OCI-LY7 (cell line): Measurements from ENCODE around the gene OPTC. TPM values are rescaled to one million over a fixed set of nuclear protein-coding genes. Genes with fewer than 3 reads are reported as not detected.

Experiments
- BruUV-seq: library from RNA; stranded (reverse); fragments of 400-500 nt; replicated peaks from 2 replicates; lab custom pipeline; 2021; lab: Mats Ljungman, UMichigan
- CTCF ChIA-PET: fragments of 300-600 bp; sonication (Branson Sonifier 250); formaldehyde crosslinking; loops from one replicate; lab custom pipeline; 2022; ENCODE audit warnings: antibody characterized with exemption; ENCODE audit not compliant: unreplicated experiment; lab: Charles Lee
- POLR2A ChIA-PET: fragments of 300-600 bp; sonication (Branson Sonifier 250); formaldehyde crosslinking; loops from one replicate; lab custom pipeline; 2022; ENCODE audit warnings: antibody characterized with exemption; lab: Charles Lee
- DNase-seq: peaks from one replicate; pipeline ENCODE4 v3.0.0-alpha.2; 2015; ENCODE audit warnings: low spot score
- H2AFZ ChIP-seq: fragments of 200-600 bp; sonication (generic), shearing (Covaris generic); 2 replicates; pipeline ENCODE4 v1.6.1; 2014; ENCODE audit warnings: mild to moderate bottlenecking, antibody characterized with exemption, low read length, moderate library complexity
- H3K27ac ChIP-seq: fragments of 200-600 bp; sonication (generic); 2 replicates; pipeline ENCODE4 v1.5.1; 2014; ENCODE audit warnings: mixed run types, low read depth, mild to moderate bottlenecking, moderate library complexity, low read length, inconsistent platforms; ENCODE audit not compliant: poor library complexity, severe bottlenecking
- H3K36me3 ChIP-seq: fragments of 200-600 bp; sonication (generic); 2 replicates; pipeline ENCODE4 v1.6.1; 2014; ENCODE audit warnings: mild to moderate bottlenecking, antibody characterized with exemption, low read length, moderate library complexity, mixed read lengths; ENCODE audit not compliant: insufficient read depth
- H3K4me1 ChIP-seq: fragments of 200-600 bp; sonication (generic); 2 replicates; pipeline ENCODE4 v1.5.1; 2014; ENCODE audit warnings: mild to moderate bottlenecking, low read length; ENCODE audit not compliant: insufficient read depth, poor library complexity, severe bottlenecking
- H3K4me2 ChIP-seq: fragments of 200-600 bp; sonication (generic); 2 replicates; pipeline ENCODE4 v1.6.1; 2014; ENCODE audit warnings: mild to moderate bottlenecking, low read length
- H3K4me3 ChIP-seq: fragments of 200-600 bp; sonication (generic); 2 replicates; pipeline ENCODE4 v1.5.1; 2014; ENCODE audit warnings: mild to moderate bottlenecking, low read depth, low read length; ENCODE audit not compliant: poor library complexity, severe bottlenecking
- H3K79me2 ChIP-seq: fragments of 200-600 bp; sonication (generic); 2 replicates; pipeline ENCODE4 v1.6.1; 2016; ENCODE audit warnings: low read depth, mild to moderate bottlenecking, low read length, moderate library complexity, mixed read lengths; ENCODE audit not compliant: insufficient read depth
- H3K9me2 ChIP-seq: fragments of 200-600 bp; sonication (generic); 2 replicates; pipeline ENCODE4 v1.6.1; 2016; ENCODE audit warnings: mild to moderate bottlenecking, low read length, mixed read lengths; ENCODE audit not compliant: insufficient read depth
- H3K9me3 ChIP-seq: fragments of 200-600 bp; sonication (generic); 2 replicates; pipeline ENCODE4 v1.6.1; 2014; ENCODE audit warnings: mild to moderate bottlenecking, mixed run types, low read length, mixed read lengths
- H4K20me1 ChIP-seq: fragments of 200-600 bp; sonication (generic); 2 replicates; pipeline ENCODE4 v1.6.1; 2014; ENCODE audit warnings: mild to moderate bottlenecking, antibody characterized with exemption, low read length, moderate library complexity, mixed read lengths; ENCODE audit not compliant: insufficient read depth
- EZH2phosphoT487 ChIP-seq: fragments of 200-600 bp; sonication (generic); IDR thresholded peaks from 2 replicates; pipeline ENCODE4 v1.6.1; 2018; ENCODE audit warnings: low read depth, borderline replicate concordance, mild to moderate bottlenecking, mixed run types, antibody characterized with exemption, low read length, moderate library complexity, mixed read lengths
- intact Hi-C: fragments of 100-400 bp; cut with micrococcal nuclease; formaldehyde crosslinking; loops from one replicate; pipeline ENCODE4 v1.10.0; 2022; ENCODE audit not compliant: unreplicated experiment
- total RNA-seq, 2 experiments: library from RNA; depleted of rRNA in 1 of 2; stranded (reverse); fragments of >200 nt in 1 of 2; shearing (Covaris generic) in 1 of 2; gene quantifications; 2 replicates each; pipeline ENCODE4 v1.2.3, GENCODE V29; 2014 to 2022
- TF ChIP-seq, protein P1 (sequence below): fragments of 200-600 bp; sonication (generic); conservative IDR thresholded peaks from 2 replicates; pipeline ENCODE4 v1.5.1; 2014; ENCODE audit warnings: mild to moderate bottlenecking, antibody characterized with exemption, low read length, moderate library complexity, mixed read lengths

OPTC gene
- total RNA-seq, 2 experiments from 2014 or later: not detected

DNA sequence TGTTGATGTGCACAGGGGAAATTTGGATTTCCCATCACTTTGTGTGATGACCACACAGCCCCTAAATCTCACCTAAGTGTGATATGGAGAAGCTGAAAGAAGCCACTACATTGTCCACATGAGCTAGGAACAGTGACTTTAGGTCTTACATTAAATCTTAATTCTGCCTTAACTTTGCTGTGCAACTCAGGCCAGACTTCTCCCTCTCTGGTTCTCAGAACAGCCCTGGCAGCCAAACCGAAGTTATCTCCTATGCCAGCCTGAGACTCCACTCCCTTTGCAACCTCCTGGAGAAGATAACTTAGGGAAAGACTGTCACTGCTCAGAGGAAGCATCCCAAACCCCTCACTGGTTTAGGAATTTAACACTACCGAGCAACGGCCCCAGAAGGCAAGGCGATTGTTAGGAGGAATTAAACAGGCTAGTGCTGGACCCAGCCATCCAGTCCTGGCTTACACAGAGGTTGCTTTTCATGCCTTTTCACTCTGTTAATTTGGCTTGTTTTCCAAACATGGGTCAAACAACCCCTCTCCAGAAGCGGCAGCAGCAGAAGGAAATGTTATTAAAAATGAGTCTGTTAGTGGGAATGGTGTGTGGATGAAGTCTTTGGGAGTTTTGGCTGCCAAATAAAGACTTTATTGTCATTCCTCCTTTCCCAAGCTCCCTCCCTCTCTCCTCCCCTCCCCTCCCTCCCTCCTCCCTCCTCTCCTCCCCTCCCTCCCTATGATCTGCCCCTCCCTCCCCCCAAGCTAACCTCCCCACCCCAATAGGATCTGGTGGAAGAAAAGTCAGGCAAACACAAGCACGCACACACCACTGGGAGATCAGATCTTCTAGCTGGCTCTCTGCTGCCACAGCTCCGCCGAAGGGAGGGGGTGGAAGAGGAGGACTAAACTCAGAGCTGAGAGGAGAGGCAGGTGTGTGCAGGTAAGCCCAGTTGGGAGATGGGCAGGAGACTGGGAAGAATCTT lies 18.7 kb upstream of the OPTC start, which contains the start of gene PRELP:
Gene PRELP, plus strand, starts transcription at position 795 of the 970 bp plus-strand sequence. CDS start 7,379 bp downstream, outside the sequence.
- H3K4me1 ChIP-seq: peaks cover 4% of the 10 kb centered on the region
- DNase-seq: no peak
- POLR2A ChIA-PET: no interaction called here
- intact Hi-C loops: no loop called here
- H3K4me2 ChIP-seq: no peak within 1 kb of the TSS
- no peaks in the 10 kb centered on the region for H3K9me3 ChIP-seq
- TF ChIP-seq EZH2phosphoT487: no peak
- TF ChIP-seq, protein P1, sequence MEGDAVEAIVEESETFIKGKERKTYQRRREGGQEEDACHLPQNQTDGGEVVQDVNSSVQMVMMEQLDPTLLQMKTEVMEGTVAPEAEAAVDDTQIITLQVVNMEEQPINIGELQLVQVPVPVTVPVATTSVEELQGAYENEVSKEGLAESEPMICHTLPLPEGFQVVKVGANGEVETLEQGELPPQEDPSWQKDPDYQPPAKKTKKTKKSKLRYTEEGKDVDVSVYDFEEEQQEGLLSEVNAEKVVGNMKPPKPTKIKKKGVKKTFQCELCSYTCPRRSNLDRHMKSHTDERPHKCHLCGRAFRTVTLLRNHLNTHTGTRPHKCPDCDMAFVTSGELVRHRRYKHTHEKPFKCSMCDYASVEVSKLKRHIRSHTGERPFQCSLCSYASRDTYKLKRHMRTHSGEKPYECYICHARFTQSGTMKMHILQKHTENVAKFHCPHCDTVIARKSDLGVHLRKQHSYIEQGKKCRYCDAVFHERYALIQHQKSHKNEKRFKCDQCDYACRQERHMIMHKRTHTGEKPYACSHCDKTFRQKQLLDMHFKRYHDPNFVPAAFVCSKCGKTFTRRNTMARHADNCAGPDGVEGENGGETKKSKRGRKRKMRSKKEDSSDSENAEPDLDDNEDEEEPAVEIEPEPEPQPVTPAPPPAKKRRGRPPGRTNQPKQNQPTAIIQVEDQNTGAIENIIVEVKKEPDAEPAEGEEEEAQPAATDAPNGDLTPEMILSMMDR: no peak
- H3K4me3 ChIP-seq: no peak within 1 kb of the TSS
- no peaks in the 10 kb centered on the region for H3K9me2 ChIP-seq
- BruUV-seq: no TSS peak
- H2AFZ ChIP-seq: no peak within 1 kb of the TSS
- no peaks in the 10 kb centered on the region for H3K79me2 ChIP-seq
- CTCF ChIA-PET: no interaction called here
- H3K36me3 ChIP-seq: no peaks in the 10 kb centered on the region
- H4K20me1 ChIP-seq: no peaks in the 10 kb centered on the region
- H3K27ac ChIP-seq: no peak within 1 kb of the TSS

DNA sequence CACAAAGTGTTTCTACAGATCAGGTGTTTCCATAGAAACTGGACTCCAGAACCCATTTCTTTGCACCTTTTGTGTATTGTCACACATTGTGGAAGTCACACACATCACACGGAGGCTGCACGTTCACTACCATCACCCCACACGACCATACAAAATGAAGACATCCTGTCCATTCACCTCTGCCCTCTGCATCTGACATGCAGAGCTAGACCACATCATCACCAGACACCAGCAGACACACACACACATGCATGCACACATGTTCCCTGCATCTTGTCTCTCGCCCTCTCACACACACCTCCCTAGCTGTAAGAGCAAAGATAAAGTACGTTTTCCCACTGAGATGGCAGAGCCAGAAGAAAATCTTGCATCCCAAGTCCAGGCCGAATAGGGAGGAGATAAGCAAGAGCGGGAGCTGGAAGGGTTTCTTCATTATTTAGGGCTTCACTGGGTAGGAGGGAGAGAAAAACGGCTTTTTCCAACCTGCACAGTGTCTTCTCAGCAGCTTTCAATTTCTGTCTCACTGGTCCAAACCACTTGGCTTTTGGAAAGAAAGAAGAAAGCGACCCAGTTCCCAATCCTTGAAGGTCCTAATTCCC lies 17.6 kb upstream of the OPTC start:
- no TSS peak for BruUV-seq
- ChIA-PET CTCF (interaction anchor here (0.5 to 0.6 kb wide), 2 partner anchors 53 to 207 kb away, joined by 3 read pairs; no protein-coding TSS in a partner anchor), POLR2A (interaction anchor here (0.7 to 1.5 kb wide), 2 partner anchors 12 to 73 kb away, joined by 3 to 4 read pairs; no protein-coding TSS in a partner anchor)
- H3K79me2 ChIP-seq: no peaks in the 10 kb centered on the region
- intact Hi-C loops: no loop called here
- no peak for TF ChIP-seq EZH2phosphoT487
- peaks cover 14% of the 10 kb centered on the region for H3K4me1 ChIP-seq
- no peaks in the 10 kb centered on the region for H3K9me3 ChIP-seq
- no peak overlapping the region for H3K27ac ChIP-seq
- no peaks in the 10 kb centered on the region for H4K20me1 ChIP-seq
- no peaks in the 10 kb centered on the region for H3K9me2 ChIP-seq
- no peak for DNase-seq
- no peaks in the 10 kb centered on the region for H3K36me3 ChIP-seq
- H3K4me2 ChIP-seq: no peak overlapping the region
- no peak overlapping the region for H2AFZ ChIP-seq
- H3K4me3 ChIP-seq: no peak overlapping the region

DNA sequence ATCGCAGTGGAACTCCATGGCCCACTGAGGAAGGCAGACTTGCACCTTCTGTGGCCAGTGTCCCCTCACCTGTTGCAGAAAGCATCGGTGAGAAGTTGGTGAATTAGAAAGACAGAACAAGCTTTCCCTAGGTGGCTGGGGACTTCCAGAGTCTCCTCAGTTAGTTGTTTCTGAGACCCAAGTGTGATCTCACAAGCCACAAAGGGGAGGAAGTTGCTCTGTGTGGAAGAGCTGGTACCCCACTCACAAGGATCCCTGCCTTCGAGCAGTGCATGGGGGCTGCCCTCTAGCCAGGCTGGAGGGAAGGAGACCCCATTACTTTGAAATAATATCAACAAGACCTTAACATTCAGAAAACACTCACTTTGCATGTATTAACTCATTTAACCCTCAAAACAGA lies 16.2 kb upstream of the OPTC start:
- no peaks in the 10 kb centered on the region for H3K36me3 ChIP-seq
- POLR2A ChIA-PET: interaction anchor here (1.4 kb wide), 1 partner anchor 134 kb away, joined by 3 read pairs; no protein-coding TSS in a partner anchor
- no peak overlapping the region for H3K27ac ChIP-seq
- no peak overlapping the region for H3K4me2 ChIP-seq
- no peak overlapping the region for H2AFZ ChIP-seq
- DNase-seq: no peak
- peaks cover 17% of the 10 kb centered on the region for H3K4me1 ChIP-seq
- H3K9me2 ChIP-seq: no peaks in the 10 kb centered on the region
- no peaks in the 10 kb centered on the region for H3K79me2 ChIP-seq
- CTCF ChIA-PET: interaction anchor here (0.6 to 1.4 kb wide), 2 partner anchors 11 to 152 kb away, joined by 3 to 4 read pairs; no protein-coding TSS in a partner anchor
- TF ChIP-seq, protein P1: no peak
- TF ChIP-seq EZH2phosphoT487: no peak
- BruUV-seq: no TSS peak
- intact Hi-C loops: no loop called here
- H4K20me1 ChIP-seq: no peaks in the 10 kb centered on the region
- H3K9me3 ChIP-seq: no peaks in the 10 kb centered on the region
- H3K4me3 ChIP-seq: no peak overlapping the region
